Uterus (tissue), 2 donors: Measurements from ENCODE around the gene IZUMO2.

ENCODE experiments used
- POLR2A ChIP-seq, 2 donors: fragments of 450-650 bp; IDR thresholded peaks; one replicate each; pipeline ENCODE4 v1.6.1; 2016; ENCODE audit warnings: antibody characterized with exemption in 2 of 2, mild to moderate bottlenecking in 1 of 2, moderate library complexity in 1 of 2
- TF ChIP-seq, protein P1 (sequence below), 4 experiments: fragments of 200-600 bp in 2 of 4; fragments of 450-650 bp in 2 of 4; sonication (generic) in 2 of 4; IDR thresholded peaks; one replicate each; pipeline ENCODE4 v1.5.1; 2016 to 2019; ENCODE audit warnings: antibody characterized with exemption in 4 of 4, mild to moderate bottlenecking in 2 of 4, moderate library complexity in 1 of 4

DNA sequence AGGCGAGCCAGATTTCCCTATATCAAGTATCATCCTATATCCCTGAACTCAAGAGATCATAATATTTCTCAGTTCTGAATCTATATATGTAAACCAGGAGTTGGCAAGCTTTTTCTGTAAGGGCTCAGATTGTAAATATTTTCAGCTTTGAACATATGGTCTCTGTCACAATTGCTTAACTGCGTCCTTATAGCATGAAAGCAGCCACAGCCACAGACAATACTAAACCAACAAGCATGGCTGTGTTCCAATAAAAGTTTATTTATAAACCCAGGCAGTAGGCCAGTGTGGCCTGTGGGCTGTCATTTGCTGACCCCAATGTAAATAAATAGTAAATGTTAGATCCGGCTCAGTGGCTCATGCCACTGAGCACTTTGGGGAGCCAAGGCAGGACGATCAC lies 28.1 kb upstream of the IZUMO2 start:
- TF ChIP-seq POLR2A (IDR thresholded peaks at IDR 0.05): no peak
- TF ChIP-seq, protein P1, sequence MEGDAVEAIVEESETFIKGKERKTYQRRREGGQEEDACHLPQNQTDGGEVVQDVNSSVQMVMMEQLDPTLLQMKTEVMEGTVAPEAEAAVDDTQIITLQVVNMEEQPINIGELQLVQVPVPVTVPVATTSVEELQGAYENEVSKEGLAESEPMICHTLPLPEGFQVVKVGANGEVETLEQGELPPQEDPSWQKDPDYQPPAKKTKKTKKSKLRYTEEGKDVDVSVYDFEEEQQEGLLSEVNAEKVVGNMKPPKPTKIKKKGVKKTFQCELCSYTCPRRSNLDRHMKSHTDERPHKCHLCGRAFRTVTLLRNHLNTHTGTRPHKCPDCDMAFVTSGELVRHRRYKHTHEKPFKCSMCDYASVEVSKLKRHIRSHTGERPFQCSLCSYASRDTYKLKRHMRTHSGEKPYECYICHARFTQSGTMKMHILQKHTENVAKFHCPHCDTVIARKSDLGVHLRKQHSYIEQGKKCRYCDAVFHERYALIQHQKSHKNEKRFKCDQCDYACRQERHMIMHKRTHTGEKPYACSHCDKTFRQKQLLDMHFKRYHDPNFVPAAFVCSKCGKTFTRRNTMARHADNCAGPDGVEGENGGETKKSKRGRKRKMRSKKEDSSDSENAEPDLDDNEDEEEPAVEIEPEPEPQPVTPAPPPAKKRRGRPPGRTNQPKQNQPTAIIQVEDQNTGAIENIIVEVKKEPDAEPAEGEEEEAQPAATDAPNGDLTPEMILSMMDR (IDR thresholded peaks at IDR 0.05): no peak
